NCI-H526 treated with DMSO at 0.1 percent for 48 hours (cell line): Measurements from ENCODE around the gene SPTY2D1.

Experiments
- DNase-seq: peaks from one replicate; lab custom pipeline; 2025; lab: John Stamatoyannopoulos, UW

SPTY2D1 gene

GRCh38 chr11:18564149-18564548, 70.0 kb downstream of the SPTY2D1 start:
- no peak for DNase-seq

DNA sequence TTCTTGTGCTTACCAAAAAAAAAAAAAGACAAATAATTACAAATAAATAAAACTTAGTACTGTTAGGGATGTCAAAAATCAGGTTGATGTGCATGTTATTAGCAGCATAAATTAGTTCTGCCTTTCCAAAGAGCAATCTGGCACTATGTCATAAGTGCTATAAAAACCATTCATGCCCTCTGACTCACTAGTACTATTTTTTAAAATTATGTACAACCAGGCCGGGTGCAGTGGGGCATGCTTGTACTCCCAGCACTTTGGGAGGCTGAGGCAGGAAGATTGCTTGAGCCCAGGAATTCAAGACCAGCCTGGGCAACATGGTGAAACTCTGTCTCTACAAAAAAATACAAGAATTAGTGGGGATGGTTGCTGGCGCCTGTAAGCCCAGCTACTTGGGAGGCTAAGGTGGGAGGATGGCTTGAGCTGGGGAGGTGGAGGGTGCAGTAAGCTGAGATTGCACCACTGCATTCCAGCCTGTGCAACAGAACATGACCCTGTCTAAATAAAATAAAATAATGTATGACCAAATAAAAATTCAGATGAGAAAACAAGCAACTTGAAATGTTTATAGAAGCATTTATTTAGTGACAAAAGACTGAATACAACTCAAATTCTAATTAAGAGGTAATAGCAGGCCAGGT, 70.9 kb downstream of the SPTY2D1 start:
- DNase-seq: no peak
